H1 (cell line): ENCODE data around the gene SPANXN4. TPM values are rescaled to one million over a fixed set of nuclear protein-coding genes. Genes with fewer than 3 reads are reported as not detected.

Experiments
- polyA plus RNA-seq, 7 experiments: library from polyadenylated mRNA; depleted of rRNA in 3 of 7; stranded (reverse) in 5 of 7; unstranded in 2 of 7; fragments of >200 nt in 5 of 7; fragments of 200-250 nt in 2 of 7; gene quantifications; 1 replicate in 5 of 7; 2 replicates in 1 of 7; 4 replicates in 1 of 7; pipeline versions ENCODE4 v1.2.1 to v1.2.3, GENCODE V29; 2011 to 2013; ENCODE audit warnings: missing spikeins in 2 of 7, mixed read lengths in 2 of 7
- total RNA-seq: library from RNA; stranded (reverse); fragmentation: NEBNext Ultra II Directional; extraction: Animal tissue kit (Norgen Biotek cat#: 25700); gene quantifications from 2 replicates; pipeline ENCODE4 v1.2.1, GENCODE V29; 2021
- TF ChIP-seq, protein P1 (sequence below), 3 experiments: IDR thresholded peaks; 1 replicate in 2 of 3; 2 replicates in 1 of 3; pipeline versions ENCODE4 v1.5.1 to v1.6.1; 2011; ENCODE audit warnings: low read length in 3 of 3, mild to moderate bottlenecking in 3 of 3, inconsistent platforms in 2 of 3, low read depth in 1 of 3, moderate library complexity in 1 of 3; ENCODE audit not compliant: insufficient read depth in 1 of 3; ENCODE audit errors: control extremely low read depth in 1 of 3

SPANXN4 gene
- total and polyA plus RNA-seq, 2 of the 8 experiments (the other 6 are each of a cell fraction or from before 2014, with no cell fraction given), result not detected

GRCh38 chrX:143017272-143017671 is 8.5 kb upstream of the SPANXN4 start (continued):
- TF ChIP-seq, protein P1, sequence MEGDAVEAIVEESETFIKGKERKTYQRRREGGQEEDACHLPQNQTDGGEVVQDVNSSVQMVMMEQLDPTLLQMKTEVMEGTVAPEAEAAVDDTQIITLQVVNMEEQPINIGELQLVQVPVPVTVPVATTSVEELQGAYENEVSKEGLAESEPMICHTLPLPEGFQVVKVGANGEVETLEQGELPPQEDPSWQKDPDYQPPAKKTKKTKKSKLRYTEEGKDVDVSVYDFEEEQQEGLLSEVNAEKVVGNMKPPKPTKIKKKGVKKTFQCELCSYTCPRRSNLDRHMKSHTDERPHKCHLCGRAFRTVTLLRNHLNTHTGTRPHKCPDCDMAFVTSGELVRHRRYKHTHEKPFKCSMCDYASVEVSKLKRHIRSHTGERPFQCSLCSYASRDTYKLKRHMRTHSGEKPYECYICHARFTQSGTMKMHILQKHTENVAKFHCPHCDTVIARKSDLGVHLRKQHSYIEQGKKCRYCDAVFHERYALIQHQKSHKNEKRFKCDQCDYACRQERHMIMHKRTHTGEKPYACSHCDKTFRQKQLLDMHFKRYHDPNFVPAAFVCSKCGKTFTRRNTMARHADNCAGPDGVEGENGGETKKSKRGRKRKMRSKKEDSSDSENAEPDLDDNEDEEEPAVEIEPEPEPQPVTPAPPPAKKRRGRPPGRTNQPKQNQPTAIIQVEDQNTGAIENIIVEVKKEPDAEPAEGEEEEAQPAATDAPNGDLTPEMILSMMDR (IDR thresholded peaks at IDR 0.05; ENCODE audit: control extremely low read depth in 1 of 3, insufficient read depth in 1 of 3, low read depth in 1 of 3, low read length in 3 of 3), result no peak
- TF ChIP-seq, all 59 proteins: peak for 0
